Thymus (tissue), 11 donors: Measurements from ENCODE around the gene MED7. TPM values are rescaled to one million over a fixed set of nuclear protein-coding genes. Genes with fewer than 3 reads are reported as not detected.

Experiments
- DNase-seq, 9 donors: peaks; one replicate each; pipeline ENCODE4 v3.0.0-alpha.2; 2013; ENCODE audit warnings: low spot score in 9 of 9, low read depth in 6 of 9, missing footprints in 1 of 9
- H3K27ac ChIP-seq, 2 donors: one replicate each; pipeline ENCODE4 v1.5.1; 2013; ENCODE audit warnings: control low read depth in 1 of 2, low read depth in 1 of 2, low read length in 1 of 2, mild to moderate bottlenecking in 1 of 2, moderate library complexity in 1 of 2
- H3K27me3 ChIP-seq, 2 donors: one replicate each; pipeline ENCODE4 v1.5.1; 2013; ENCODE audit warnings: low read length in 1 of 2; ENCODE audit not compliant: control insufficient read depth in 2 of 2, insufficient read depth in 1 of 2
- H3K36me3 ChIP-seq, 2 donors: one replicate each; pipeline ENCODE4 v1.5.1; 2013; ENCODE audit warnings: low read length in 1 of 2, mild to moderate bottlenecking in 1 of 2, moderate library complexity in 1 of 2; ENCODE audit not compliant: control insufficient read depth in 2 of 2, insufficient read depth in 2 of 2
- H3K4me1 ChIP-seq, 2 donors: one replicate each; pipeline ENCODE4 v1.5.1; 2013; ENCODE audit warnings: low read length in 2 of 2; ENCODE audit not compliant: control insufficient read depth in 2 of 2, insufficient read depth in 2 of 2
- H3K4me3 ChIP-seq, 2 donors: one replicate each; pipeline ENCODE4 v1.5.1; 2013; ENCODE audit warnings: low read length in 2 of 2, control low read depth in 1 of 2, mild to moderate bottlenecking in 1 of 2
- H3K9me3 ChIP-seq, 2 donors: one replicate each; pipeline ENCODE4 v1.5.1; 2013; ENCODE audit warnings: low read length in 1 of 2, mild to moderate bottlenecking in 1 of 2; ENCODE audit not compliant: control insufficient read depth in 2 of 2, insufficient read depth in 1 of 2
- WGBS: extraction: QIAGEN DNeasy Blood & Tissue Kit; methylation state at CpG from one replicate; pipeline ENCODE4 v1.1.7; 2013; 5-methylcytosine and 5-hydroxymethylcytosine counted together
- polyA plus RNA-seq: library from polyadenylated mRNA; stranded (reverse); fragments of 200-250 nt; gene quantifications from one replicate; pipeline ENCODE4 v1.2.3, GENCODE V29; 2013
- total RNA-seq: library from RNA; stranded (reverse); fragments of 120-200 nt; gene quantifications from one replicate; pipeline ENCODE4 v1.2.4, GENCODE V29; 2013
- donor health status: healthy.

MED7 gene
- total and polyA plus RNA-seq, 2 donors: 17.0 to 40.2 TPM

- no peak within 1 kb of the TSS for H3K4me3 ChIP-seq
- H3K27ac ChIP-seq: no peak within 1 kb of the TSS
- WGBS: 96% methylated on average over 7 of the region's 7 CpGs
- peaks cover 0 to 26% of the 10 kb centered on the region in 2 donors for H3K4me1 ChIP-seq
- DNase-seq: no peak
- no peaks in the 10 kb centered on the region for H3K36me3 ChIP-seq
- H3K27me3 ChIP-seq: no peaks in the 10 kb centered on the region
- H3K9me3 ChIP-seq: peaks cover 0 to 3% of the 10 kb centered on the region in 2 donors
These were observed 23.8 kb upstream of the MED7 start, which contains the start of gene GARIN3 for GRCh38 chr5:157166214-157167213. TSS of gene GARIN3 (minus strand) at chr5:157166264. CDS start at chr5:157166168, 96 bp downstream.

GRCh38 chr5:157165668-157166067, 23.0 kb upstream of the MED7 start:
- no peak for DNase-seq
- Histone ChIP-seq H3K9me3 (peaks cover 0 to 2% of the 10 kb centered on the region in 2 donors), H3K27me3 (no peaks in the 10 kb centered on the region), H3K4me3 (no peak overlapping the region), H3K27ac (no peak overlapping the region), H3K4me1 (peaks cover 0 to 19% of the 10 kb centered on the region in 2 donors), H3K36me3 (no peaks in the 10 kb centered on the region)
- 97% methylated on average over 14 of the region's 14 CpGs for WGBS

GRCh38 chr5:157165261-157165660, 22.6 kb upstream of the MED7 start:
- Histone ChIP-seq H3K9me3 (no peaks in the 10 kb centered on the region), H3K27ac (no peak overlapping the region), H3K36me3 (no peaks in the 10 kb centered on the region), H3K4me1 (peaks cover 0 to 19% of the 10 kb centered on the region in 2 donors), H3K4me3 (no peak overlapping the region), H3K27me3 (no peaks in the 10 kb centered on the region)
- no peak for DNase-seq
- 92% methylated on average over 4 of the region's 4 CpGs for WGBS

GRCh38 chr5:157164521-157164920, 21.9 kb upstream of the MED7 start:
- Histone ChIP-seq H3K4me1 (peaks cover 0 to 26% of the 10 kb centered on the region in 2 donors), H3K36me3 (no peaks in the 10 kb centered on the region), H3K4me3 (no peak overlapping the region), H3K9me3 (no peaks in the 10 kb centered on the region), H3K27ac (no peak overlapping the region), H3K27me3 (no peaks in the 10 kb centered on the region)
- WGBS: 97% methylated on average over 5 of the region's 5 CpGs
- DNase-seq: no peak

GRCh38 chr5:157162919-157163510, 20.4 kb upstream of the MED7 start:
- Histone ChIP-seq H3K36me3 (no peaks in the 10 kb centered on the region), H3K27ac (no peak overlapping the region), H3K27me3 (no peaks in the 10 kb centered on the region), H3K4me1 (peaks cover 0 to 40% of the 10 kb centered on the region in 2 donors), H3K4me3 (no peak overlapping the region), H3K9me3 (no peaks in the 10 kb centered on the region)
- DNase-seq: no peak
- WGBS: 98% methylated on average over 12 of the region's 12 CpGs

GRCh38 chr5:157161996-157162395, 19.3 kb upstream of the MED7 start:
- Histone ChIP-seq H3K9me3 (no peaks in the 10 kb centered on the region), H3K27ac (no peak overlapping the region), H3K4me3 (no peak overlapping the region), H3K27me3 (no peaks in the 10 kb centered on the region), H3K4me1 (peaks cover 0 to 32% of the 10 kb centered on the region in 2 donors), H3K36me3 (no peaks in the 10 kb centered on the region)
- 96% methylated on average over 6 of the region's 6 CpGs for WGBS
- no peak for DNase-seq

GRCh38 chr5:157160001-157160400, 17.3 kb upstream of the MED7 start:
- Histone ChIP-seq H3K27ac (peak overlapping the region; percentile 42 to 60), H3K4me1 (peaks cover 0 to 22% of the 10 kb centered on the region in 2 donors), H3K9me3 (no peaks in the 10 kb centered on the region), H3K36me3 (no peaks in the 10 kb centered on the region), H3K4me3 (no peak overlapping the region), H3K27me3 (no peaks in the 10 kb centered on the region)
- 95% methylated on average over 4 of the region's 4 CpGs for WGBS
- DNase-seq: peak in 1 of 9 donors; percentile 19

- DNase-seq: peak in 2 of 9 donors; percentile 40 to 68
- no peaks in the 10 kb centered on the region for H3K9me3 ChIP-seq
- H3K36me3 ChIP-seq: no peaks in the 10 kb centered on the region
- no peaks in the 10 kb centered on the region for H3K27me3 ChIP-seq
- H3K27ac ChIP-seq: peak overlapping the region; percentile 40 to 60
- H3K4me3 ChIP-seq: no peak overlapping the region
- WGBS: 87% methylated on average over 6 of the region's 6 CpGs
- H3K4me1 ChIP-seq: peaks cover 0 to 22% of the 10 kb centered on the region in 2 donors
These were observed 16.6 kb upstream of the MED7 start for GRCh38 chr5:157159209-157159751.
